ENCODE measurements around the gene ACTR5. TPM values are rescaled to one million over a fixed set of nuclear protein-coding genes. Genes with fewer than 3 reads are reported as not detected.
"Not testable (repeated sequence)": the region's sequence is repeated elsewhere in the genome, so short reads cannot be mapped to it uniquely, and the experiment has no call there.

Gene ACTR5
- total RNA-seq, 2 experiments from 2014 or later, result 8.3 to 9.4 TPM

- no peaks in the 10 kb centered on the region for H3K27me3 Mint-ChIP-seq (ENCODE audit: low read depth)
- H3K9me3 Mint-ChIP-seq, result no peaks in the 10 kb centered on the region
- intact Hi-C loops (cut with micrococcal nuclease), result no loop called here
- peaks cover 73% of the 10 kb centered on the region for H3K4me1 Mint-ChIP-seq (ENCODE audit: low read depth)
- DNase-seq, result no peak
- H3K36me3 Mint-ChIP-seq (ENCODE audit: low read depth), result peaks cover 31% of the 10 kb centered on the region
- H3K27ac Mint-ChIP-seq, result no peak overlapping the region
- CTCF ChIA-PET, result interaction anchor here (0.8 kb wide), 1 partner anchor 81 kb away, joined by 3 read pairs; no protein-coding TSS in a partner anchor
- no peak overlapping the region for H3K4me3 Mint-ChIP-seq
Measured at GRCh38 chr20:38812182-38812581, 63.9 kb downstream of the ACTR5 start.

GRCh38 chr20:38812709-38813573 lies 64.7 kb downstream of the ACTR5 start:
- no peak overlapping the region for H3K27ac Mint-ChIP-seq
- intact Hi-C loops (cut with micrococcal nuclease), result no loop called here
- peaks cover 71% of the 10 kb centered on the region for H3K4me1 Mint-ChIP-seq (ENCODE audit: low read depth)
- no peak for DNase-seq
- no peak overlapping the region for H3K4me3 Mint-ChIP-seq
- peaks cover 29% of the 10 kb centered on the region for H3K36me3 Mint-ChIP-seq (ENCODE audit: low read depth)
- H3K9me3 Mint-ChIP-seq, result no peaks in the 10 kb centered on the region
- CTCF ChIA-PET, result interaction anchor here (0.8 to 0.9 kb wide), 2 partner anchors 78 to 80 kb away, joined by 3 read pairs; no protein-coding TSS in a partner anchor
- H3K27me3 Mint-ChIP-seq (ENCODE audit: low read depth), result no peaks in the 10 kb centered on the region

GRCh38 chr20:38813574-38813962 lies 65.3 kb downstream of the ACTR5 start:
- H3K4me3 Mint-ChIP-seq; DNase-seq; intact Hi-C loops (cut with micrococcal nuclease); H3K27ac Mint-ChIP-seq; H3K27me3 Mint-ChIP-seq (ENCODE audit: low read depth); H3K9me3 Mint-ChIP-seq: not testable (repeated sequence)
- Mint-ChIP-seq H3K36me3 (ENCODE audit: low read depth) (peaks cover 31% of the 10 kb centered on the region), H3K4me1 (ENCODE audit: low read depth) (peaks cover 69% of the 10 kb centered on the region)
- CTCF ChIA-PET, result interaction anchor here (0.9 kb wide), 1 partner anchor 77 kb away, joined by 3 read pairs; no protein-coding TSS in a partner anchor

GRCh38 chr20:38815446-38815845 lies 67.2 kb downstream of the ACTR5 start:
- no peak overlapping the region for H3K27ac Mint-ChIP-seq
- no peak overlapping the region for H3K4me3 Mint-ChIP-seq
- H3K36me3 Mint-ChIP-seq (ENCODE audit: low read depth), result peaks cover 25% of the 10 kb centered on the region
- DNase-seq, result no peak
- intact Hi-C loops (cut with micrococcal nuclease), result no loop called here
- peaks cover 4% of the 10 kb centered on the region for H3K9me3 Mint-ChIP-seq
- H3K4me1 Mint-ChIP-seq (ENCODE audit: low read depth), result peaks cover 53% of the 10 kb centered on the region
- CTCF ChIA-PET, result interaction anchor here (1.5 kb wide), 1 partner anchor 14 kb away, joined by 3 read pairs; no protein-coding TSS in a partner anchor
- no peaks in the 10 kb centered on the region for H3K27me3 Mint-ChIP-seq (ENCODE audit: low read depth)

- H3K36me3 Mint-ChIP-seq (ENCODE audit: low read depth), result peaks cover 28% of the 10 kb centered on the region
- no peak overlapping the region for H3K4me3 Mint-ChIP-seq
- CTCF ChIA-PET, result interaction anchor here (1.2 kb wide), 1 partner anchor 75 kb away, joined by 3 read pairs; no protein-coding TSS in a partner anchor
- H3K27me3 Mint-ChIP-seq (ENCODE audit: low read depth), result no peaks in the 10 kb centered on the region
- H3K27ac Mint-ChIP-seq, result no peak overlapping the region
- H3K9me3 Mint-ChIP-seq, result peaks cover 12% of the 10 kb centered on the region
- H3K4me1 Mint-ChIP-seq (ENCODE audit: low read depth), result peaks cover 56% of the 10 kb centered on the region
- intact Hi-C loops (cut with micrococcal nuclease), result no loop called here
- DNase-seq, result no peak
Measured at GRCh38 chr20:38818113-38819065, 70.1 kb downstream of the ACTR5 start.

Other genes starting within 250 kb of the ACTR5 start
- gene ADIG, start 167.3 kb upstream of the ACTR5 start, total RNA-seq, result not detected
- gene ARHGAP40, start 146.7 kb upstream of the ACTR5 start, total RNA-seq, result not detected
- not detected for gene SLC32A1, start 24.0 kb upstream of the ACTR5 start, total RNA-seq
- 10 to 100 TPM; 38.1 to 40.0 TPM for gene PPP1R16B, start 57.2 kb downstream of the ACTR5 start, total RNA-seq
- 10 to 100 TPM; 13.6 TPM for gene FAM83D, start 178.0 kb downstream of the ACTR5 start, total RNA-seq
- 10 to 100 TPM in 1 of 2 experiments, 1 to 10 TPM in 1; 9.5 to 10.3 TPM for gene DHX35, start 213.9 kb downstream of the ACTR5 start, total RNA-seq

Data from activated naive CD4-positive, alpha-beta T cell treated with anti-CD3 and anti-CD28 coated beads for 36 hours (primary cell).